ENCODE measurements around the gene C1QTNF12. TPM values are rescaled to one million over a fixed set of nuclear protein-coding genes. Genes with fewer than 3 reads are reported as not detected.
"Not testable (repeated sequence)": the region's sequence is repeated elsewhere in the genome, so short reads cannot be mapped to it uniquely, and the experiment has no call there.

C1QTNF12 gene
- total RNA-seq, 2 donors from 2014 or later, result not detected

GRCh38 chr1:1198423-1199140 lies 47.9 kb downstream of the C1QTNF12 start:
- H3K27me3 ChIP-seq, result no peaks in the 10 kb centered on the region

GRCh38 chr1:1197551-1198422 lies 48.7 kb downstream of the C1QTNF12 start:
- no peak for TF ChIP-seq CTCF (IDR thresholded peaks at IDR 0.05)
- DNase-seq (ENCODE audit: low spot score), result no peak
- H3K27ac ChIP-seq, result no peak overlapping the region
- no peak overlapping the region for H3K4me3 ChIP-seq
- no peaks in the 10 kb centered on the region for H3K27me3 ChIP-seq
- no peaks in the 10 kb centered on the region for H3K36me3 ChIP-seq
- H3K9me3 ChIP-seq, result peaks cover 0 to 7% of the 10 kb centered on the region in 2 donors
- peaks cover 0 to 11% of the 10 kb centered on the region in 2 donors for H3K4me1 ChIP-seq

More at GRCh38 chr1:1198423-1199140, 47.9 kb downstream of the C1QTNF12 start:
- no peak for DNase-seq (ENCODE audit: low spot score)
- Histone ChIP-seq H3K27ac (no peak overlapping the region), H3K4me1 (peaks cover 0 to 11% of the 10 kb centered on the region in 2 donors), H3K36me3 (no peaks in the 10 kb centered on the region), H3K9me3 (peaks cover 0 to 7% of the 10 kb centered on the region in 2 donors), H3K4me3 (no peak overlapping the region)
- TF ChIP-seq CTCF (IDR thresholded peaks at IDR 0.05), result no peak

GRCh38 chr1:1197188-1197500 lies 49.4 kb downstream of the C1QTNF12 start:
- Histone ChIP-seq H3K9me3 (peaks cover 0 to 7% of the 10 kb centered on the region in 2 donors), H3K36me3 (no peaks in the 10 kb centered on the region), H3K4me1 (peaks cover 0 to 11% of the 10 kb centered on the region in 2 donors), H3K27me3 (no peaks in the 10 kb centered on the region), H3K27ac (no peak overlapping the region), H3K4me3 (no peak overlapping the region)
- DNase-seq (ENCODE audit: low spot score), result no peak
- TF ChIP-seq CTCF (IDR thresholded peaks at IDR 0.05), result no peak

GRCh38 chr1:1196431-1197187 lies 49.9 kb downstream of the C1QTNF12 start:
- Histone ChIP-seq H3K4me1 (peaks cover 0 to 11% of the 10 kb centered on the region in 2 donors), H3K9me3 (peaks cover 0 to 7% of the 10 kb centered on the region in 2 donors), H3K27me3 (no peaks in the 10 kb centered on the region), H3K4me3 (no peak overlapping the region), H3K36me3 (no peaks in the 10 kb centered on the region), H3K27ac (no peak overlapping the region)
- TF ChIP-seq CTCF (IDR thresholded peaks at IDR 0.05), result no peak
- DNase-seq (ENCODE audit: low spot score), result no peak

GRCh38 chr1:1195726-1196125 lies 50.8 kb downstream of the C1QTNF12 start:
- H3K4me1 ChIP-seq; H3K27ac ChIP-seq; H3K36me3 ChIP-seq; H3K27me3 ChIP-seq; H3K9me3 ChIP-seq; DNase-seq (ENCODE audit: low spot score); H3K4me3 ChIP-seq: not testable (repeated sequence)

- Histone ChIP-seq H3K4me3 (no peak overlapping the region), H3K27ac (no peak overlapping the region), H3K4me1 (no peaks in the 10 kb centered on the region), H3K9me3 (peaks cover 0 to 7% of the 10 kb centered on the region in 2 donors), H3K36me3 (no peaks in the 10 kb centered on the region), H3K27me3 (no peaks in the 10 kb centered on the region)
- no peak for DNase-seq (ENCODE audit: low spot score)
- TF ChIP-seq CTCF (IDR thresholded peaks at IDR 0.05), result no peak
These were observed 51.8 kb downstream of the C1QTNF12 start for GRCh38 chr1:1194723-1195122.
